ENCODE measurements around the gene LRRC8B. TPM values are rescaled to one million over a fixed set of nuclear protein-coding genes. Genes with fewer than 3 reads are reported as not detected.
"Not testable (repeated sequence)": the region's sequence is repeated elsewhere in the genome, so short reads cannot be mapped to it uniquely, and the experiment has no call there.

LRRC8B gene
- total and polyA plus RNA-seq, 4 experiments from 2014 or later, result 15.0 to 18.1 (median 16.8) TPM

DNA sequence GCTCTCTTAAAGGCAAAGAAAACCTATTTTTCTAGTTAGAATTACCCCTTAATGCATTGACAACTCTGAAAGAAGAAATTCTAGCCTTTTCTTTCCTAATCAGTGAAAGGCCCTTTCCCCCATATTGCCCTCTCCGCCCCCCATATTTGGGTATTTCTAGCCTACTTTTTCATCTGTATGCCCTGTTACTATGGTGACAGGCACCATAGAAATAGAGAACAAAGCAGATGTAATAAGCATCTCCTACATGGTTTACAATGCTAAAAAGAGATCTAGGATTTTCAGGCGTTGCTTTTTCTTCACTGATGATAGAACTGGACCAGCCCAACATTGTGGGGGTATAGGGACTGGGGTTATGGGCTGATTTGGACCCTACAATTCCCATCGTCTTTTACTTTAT is 14.5 kb downstream of the LRRC8B start:
- no peaks in the 10 kb centered on the region for H3K27me3 ChIP-seq (ENCODE audit: insufficient read depth, low read length)
- peak overlapping the region in 1 of 8 donors; percentile 2 for H3K4me3 Mint-ChIP-seq
- intact Hi-C loops (cut with micrococcal nuclease), result no loop called here
- no peak overlapping the region for H3K4me3 ChIP-seq (ENCODE audit: low read length in 2 of 2)
- peaks cover 33 to 63% (median 48%) of the 10 kb centered on the region in 4 donors for H3K4me1 Mint-ChIP-seq
- no peaks in the 10 kb centered on the region for H3K36me3 ChIP-seq (ENCODE audit: insufficient read depth, low read length)
- H3K9me3 ChIP-seq (ENCODE audit: control insufficient read depth in 1 of 2, low read length in 2 of 2), result no peaks in the 10 kb centered on the region
- no peak overlapping the region for H3K27ac Mint-ChIP-seq
- no peaks in the 10 kb centered on the region for H3K27me3 Mint-ChIP-seq
- POLR2A ChIA-PET (ENCODE audit: partially characterized antibody), result no interaction called here
- H3K4me1 ChIP-seq (ENCODE audit: insufficient read depth, low read length), result peaks cover 20% of the 10 kb centered on the region
- no peaks in the 10 kb centered on the region for H3K9me3 Mint-ChIP-seq
- peaks cover 10 to 16% of the 10 kb centered on the region in 2 donors for H3K36me3 Mint-ChIP-seq
- H3K27ac ChIP-seq (ENCODE audit: low read depth, low read length), result no peak overlapping the region
- CTCF ChIA-PET (ENCODE audit: partially characterized antibody), result no interaction called here
- no peak for DNase-seq

DNA sequence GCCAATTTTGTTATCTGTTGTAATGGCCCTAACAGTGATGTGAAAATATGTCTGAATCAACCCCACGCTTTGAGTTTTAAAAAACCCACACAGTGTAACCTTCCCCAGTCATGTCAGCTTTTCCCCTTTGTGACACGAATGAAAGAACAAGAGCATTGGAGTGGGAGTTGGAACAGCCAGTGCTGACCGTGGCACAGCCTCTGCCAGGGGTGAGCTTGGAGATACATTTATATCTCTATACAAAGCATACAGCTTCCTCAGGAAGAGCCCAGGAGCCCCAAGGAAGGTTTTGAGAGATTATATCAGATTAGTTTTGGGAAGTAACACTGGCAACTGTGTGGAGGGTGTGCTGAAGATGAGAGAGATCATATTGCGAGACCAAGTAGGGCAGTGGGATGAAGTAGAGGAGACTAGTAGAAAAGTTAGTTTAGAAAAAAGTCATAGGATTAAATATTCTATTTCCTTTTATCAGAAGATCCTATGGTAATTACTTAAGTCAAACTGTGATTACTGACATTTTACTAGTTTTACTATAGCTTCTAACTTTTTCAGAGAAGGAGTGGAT is 15.9 kb downstream of the LRRC8B start:
- DNase-seq, result no peak
- H3K4me1 Mint-ChIP-seq, result peaks cover 43 to 65% (median 53%) of the 10 kb centered on the region in 4 donors

DNA sequence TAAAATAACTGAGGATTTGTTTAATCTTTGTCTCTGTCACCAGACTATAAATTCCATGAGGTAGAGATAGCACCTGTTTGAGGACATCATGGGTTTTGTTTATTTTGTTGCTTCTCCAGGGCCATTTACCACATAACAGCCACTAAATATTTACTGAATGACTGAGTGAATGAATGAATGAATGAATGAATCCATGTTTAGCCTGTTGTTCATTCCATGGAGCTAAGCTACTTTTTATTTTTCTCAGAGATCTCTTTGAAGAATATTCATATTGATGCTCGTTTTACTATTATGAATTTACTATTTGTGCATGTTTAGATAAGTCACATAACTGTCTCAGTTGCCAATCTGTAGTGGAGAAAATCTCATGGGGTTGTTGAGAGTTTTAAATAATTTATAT is 17.7 kb downstream of the LRRC8B start:
- H3K4me3 ChIP-seq (ENCODE audit: low read length in 2 of 2), result no peak overlapping the region
- Mint-ChIP-seq H3K27ac (no peak overlapping the region), H3K4me1 (peaks cover 46 to 62% (median 52%) of the 10 kb centered on the region in 4 donors), H3K36me3 (peaks cover 4 to 20% of the 10 kb centered on the region in 2 donors), H3K27me3 (no peaks in the 10 kb centered on the region), H3K9me3 (no peaks in the 10 kb centered on the region), H3K4me3 (no peak overlapping the region)
- H3K36me3 ChIP-seq (ENCODE audit: insufficient read depth, low read length), result no peaks in the 10 kb centered on the region
- no peaks in the 10 kb centered on the region for H3K9me3 ChIP-seq (ENCODE audit: control insufficient read depth in 1 of 2, low read length in 2 of 2)
- POLR2A ChIA-PET (ENCODE audit: partially characterized antibody), result no interaction called here
- CTCF ChIA-PET (ENCODE audit: partially characterized antibody), result interaction anchor here (0.6 to 1.0 kb wide), 2 partner anchors 220 to 285 kb away, joined by 3 read pairs; no protein-coding TSS in a partner anchor
- no peak for DNase-seq
- intact Hi-C loops (cut with micrococcal nuclease), result no loop called here
- H3K27me3 ChIP-seq (ENCODE audit: insufficient read depth, low read length), result no peaks in the 10 kb centered on the region
- H3K4me1 ChIP-seq (ENCODE audit: insufficient read depth, low read length), result peaks cover 40% of the 10 kb centered on the region
- no peak overlapping the region for H3K27ac ChIP-seq (ENCODE audit: low read depth, low read length)

More for the DNA sequence above, 15.9 kb downstream of the LRRC8B start:
- H3K27ac Mint-ChIP-seq, result no peak overlapping the region
- H3K9me3 ChIP-seq (ENCODE audit: control insufficient read depth in 1 of 2, low read length in 2 of 2), result no peaks in the 10 kb centered on the region
- ChIA-PET CTCF (ENCODE audit: partially characterized antibody) (no interaction called here), POLR2A (ENCODE audit: partially characterized antibody) (interaction anchor here (0.9 to 1.4 kb wide), 3 partner anchors 11 to 68 kb away, joined by 3 to 5 read pairs (median 3); no protein-coding TSS in a partner anchor)
- no peaks in the 10 kb centered on the region for H3K9me3 Mint-ChIP-seq
- H3K4me3 Mint-ChIP-seq, result no peak overlapping the region
- H3K4me3 ChIP-seq (ENCODE audit: low read length in 2 of 2), result no peak overlapping the region
- no peak overlapping the region for H3K27ac ChIP-seq (ENCODE audit: low read depth, low read length)
- H3K36me3 Mint-ChIP-seq, result peaks cover 8 to 17% of the 10 kb centered on the region in 2 donors
- H3K36me3 ChIP-seq (ENCODE audit: insufficient read depth, low read length), result no peaks in the 10 kb centered on the region
- H3K27me3 ChIP-seq (ENCODE audit: insufficient read depth, low read length), result no peaks in the 10 kb centered on the region
- H3K27me3 Mint-ChIP-seq, result no peaks in the 10 kb centered on the region
- intact Hi-C loops (cut with micrococcal nuclease), result loop anchor here (1.0 kb wide), 1 partner anchor 10 kb away; no protein-coding TSS in a partner anchor
- peaks cover 29% of the 10 kb centered on the region for H3K4me1 ChIP-seq (ENCODE audit: insufficient read depth, low read length)

DNA sequence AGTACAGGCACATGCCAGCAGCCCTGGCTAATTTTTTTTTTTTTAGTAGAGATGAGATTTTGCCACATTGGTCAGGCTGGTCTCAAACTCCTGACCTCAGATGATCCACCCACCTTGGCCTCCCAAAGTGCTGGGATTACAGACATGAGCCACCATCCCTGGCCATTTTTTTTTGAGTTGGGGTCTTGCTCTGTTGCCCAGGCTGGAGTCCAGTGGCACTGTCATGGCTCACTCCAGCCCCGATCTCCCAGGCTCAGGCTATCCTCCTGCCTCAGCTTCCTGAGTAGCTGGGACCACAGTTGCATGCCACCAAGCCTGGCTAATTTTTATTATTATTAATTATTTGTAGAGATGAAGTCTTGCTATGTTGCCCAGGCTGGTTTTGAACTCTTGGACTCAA is 19.0 kb downstream of the LRRC8B start:
- H3K27ac Mint-ChIP-seq; H3K27me3 Mint-ChIP-seq; intact Hi-C loops (cut with micrococcal nuclease); H3K27me3 ChIP-seq (ENCODE audit: insufficient read depth, low read length); H3K9me3 Mint-ChIP-seq; H3K4me3 Mint-ChIP-seq; H3K27ac ChIP-seq (ENCODE audit: low read depth, low read length); H3K36me3 ChIP-seq (ENCODE audit: insufficient read depth, low read length); H3K9me3 ChIP-seq (ENCODE audit: control insufficient read depth in 1 of 2, low read length in 2 of 2); DNase-seq; H3K4me3 ChIP-seq (ENCODE audit: low read length in 2 of 2): not testable (repeated sequence)
- Mint-ChIP-seq H3K4me1 (peaks cover 40 to 54% (median 45%) of the 10 kb centered on the region in 4 donors), H3K36me3 (peaks cover 0 to 14% of the 10 kb centered on the region in 2 donors)
- peaks cover 35% of the 10 kb centered on the region for H3K4me1 ChIP-seq (ENCODE audit: insufficient read depth, low read length)
- POLR2A ChIA-PET (ENCODE audit: partially characterized antibody), result interaction anchor here (0.8 kb wide), 1 partner anchor 15 kb away, joined by 5 read pairs; no protein-coding TSS in a partner anchor
- CTCF ChIA-PET (ENCODE audit: partially characterized antibody), result interaction anchor here (1.6 kb wide), 1 partner anchor 24 kb away, joined by 4 read pairs; no protein-coding TSS in a partner anchor

DNA sequence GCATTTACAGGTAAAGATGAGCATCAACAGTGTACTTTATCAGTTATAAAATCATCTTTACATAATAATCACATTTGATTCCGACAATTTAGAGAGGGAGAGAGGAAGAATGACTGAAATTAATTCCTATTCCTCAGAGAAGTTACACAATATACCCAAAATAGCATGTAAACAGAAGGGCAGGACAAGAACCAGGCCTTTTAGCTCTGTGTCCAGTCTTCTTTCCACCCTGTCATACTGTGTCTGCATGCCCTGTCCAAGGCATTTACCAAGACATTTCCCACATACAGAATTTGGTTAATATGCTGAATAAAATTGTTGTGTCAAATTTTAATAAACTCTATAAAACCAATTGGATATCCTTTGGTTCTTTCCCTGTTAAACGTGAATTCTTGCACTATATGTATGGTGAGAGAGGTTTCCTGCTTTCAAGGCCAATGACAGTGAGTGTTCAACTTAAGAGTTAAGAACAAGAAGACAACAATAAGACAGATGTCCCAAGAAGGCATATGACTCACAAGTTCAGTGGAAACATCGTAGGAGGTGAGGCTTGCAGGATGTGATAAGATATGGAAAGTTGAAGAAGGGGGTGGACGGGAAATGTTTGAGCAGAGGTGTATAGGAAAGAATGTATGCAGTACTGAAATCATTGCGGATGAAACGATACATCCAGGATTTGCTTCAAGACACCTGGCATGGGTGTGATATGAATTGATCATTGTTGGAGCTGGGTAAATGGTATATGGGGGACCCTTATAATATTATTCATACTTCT is 20.8 kb downstream of the LRRC8B start:
- Mint-ChIP-seq H3K36me3 (peaks cover 3 to 16% of the 10 kb centered on the region in 2 donors), H3K27me3 (no peaks in the 10 kb centered on the region), H3K4me3 (peak overlapping the region in 4 of 8 donors; percentile 0 to 23 (median 13)), H3K4me1 (peaks cover 36 to 57% (median 45%) of the 10 kb centered on the region in 4 donors), H3K9me3 (no peaks in the 10 kb centered on the region), H3K27ac (peak overlapping the region in 4 of 7 donors; percentile 7 to 40 (median 28))
- H3K27ac ChIP-seq (ENCODE audit: low read depth, low read length), result no peak overlapping the region
- CTCF ChIA-PET (ENCODE audit: partially characterized antibody), result interaction anchor here (1.3 kb wide), 1 partner anchor 59 kb away, joined by 3 read pairs; no protein-coding TSS in a partner anchor
- intact Hi-C loops (cut with micrococcal nuclease), result loop anchor here (5.0 kb wide), 1 partner anchor 37 kb away; no protein-coding TSS in a partner anchor
- peaks cover 31% of the 10 kb centered on the region for H3K4me1 ChIP-seq (ENCODE audit: insufficient read depth, low read length)
- POLR2A ChIA-PET (ENCODE audit: partially characterized antibody), result no interaction called here
- no peak for DNase-seq
- H3K27me3 ChIP-seq (ENCODE audit: insufficient read depth, low read length), result no peaks in the 10 kb centered on the region
- H3K4me3 ChIP-seq (ENCODE audit: low read length in 2 of 2), result no peak overlapping the region
- no peaks in the 10 kb centered on the region for H3K36me3 ChIP-seq (ENCODE audit: insufficient read depth, low read length)
- no peaks in the 10 kb centered on the region for H3K9me3 ChIP-seq (ENCODE audit: control insufficient read depth in 1 of 2, low read length in 2 of 2)

DNA sequence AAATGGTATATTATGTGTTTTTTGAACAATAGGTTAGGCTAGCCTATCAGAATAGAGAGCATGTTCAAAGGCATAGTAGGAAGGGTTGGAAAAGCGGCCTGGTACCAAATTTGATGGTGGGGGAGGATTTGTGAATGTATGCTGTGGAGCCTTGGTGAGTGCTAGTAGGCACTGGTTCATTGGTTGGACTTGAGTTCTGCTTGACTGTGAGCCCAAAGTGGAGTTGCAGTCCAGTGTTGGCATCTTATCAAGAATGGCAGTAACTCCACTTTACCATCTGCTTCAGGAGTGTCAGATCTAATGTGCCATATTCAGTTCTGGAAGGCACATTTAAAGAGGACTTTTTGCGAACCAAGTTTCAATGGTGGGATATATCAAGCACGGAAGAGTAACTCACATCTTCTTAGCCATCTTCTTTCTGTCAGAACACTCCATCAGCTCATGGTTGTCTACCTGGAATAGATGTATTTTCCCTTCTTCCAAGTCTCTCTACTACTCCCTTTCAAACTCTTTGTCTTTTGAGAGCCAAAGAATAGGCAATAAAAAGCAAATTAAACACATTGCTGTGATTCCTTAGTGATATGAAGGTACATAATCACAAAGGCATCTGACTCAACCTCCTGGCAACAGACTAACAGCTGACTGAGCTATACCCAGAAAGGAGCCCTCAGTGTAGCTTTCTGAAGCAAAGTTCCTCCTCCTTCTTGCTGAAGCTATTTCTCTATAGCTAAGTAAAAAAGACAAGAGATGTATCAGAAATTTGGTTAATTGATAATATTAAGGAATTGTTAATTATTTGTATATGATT is 21.7 kb downstream of the LRRC8B start:
- no peaks in the 10 kb centered on the region for H3K27me3 ChIP-seq (ENCODE audit: insufficient read depth, low read length)
- no peaks in the 10 kb centered on the region for H3K36me3 ChIP-seq (ENCODE audit: insufficient read depth, low read length)
- Mint-ChIP-seq H3K36me3 (peaks cover 9 to 18% of the 10 kb centered on the region in 2 donors), H3K4me3 (peak overlapping the region in 2 of 8 donors; percentile 11 to 14), H3K9me3 (no peaks in the 10 kb centered on the region), H3K27me3 (no peaks in the 10 kb centered on the region), H3K27ac (peak overlapping the region in 2 of 7 donors; percentile 35 to 64), H3K4me1 (peaks cover 37 to 57% (median 46%) of the 10 kb centered on the region in 4 donors)
- ChIA-PET CTCF (ENCODE audit: partially characterized antibody) (interaction anchor here (1.2 to 1.3 kb wide), 2 partner anchors 58 to 217 kb away, joined by 3 to 5 read pairs; no protein-coding TSS in a partner anchor), POLR2A (ENCODE audit: partially characterized antibody) (no interaction called here)
- peaks cover 32% of the 10 kb centered on the region for H3K4me1 ChIP-seq (ENCODE audit: insufficient read depth, low read length)
- no peak overlapping the region for H3K27ac ChIP-seq (ENCODE audit: low read depth, low read length)
- no peaks in the 10 kb centered on the region for H3K9me3 ChIP-seq (ENCODE audit: control insufficient read depth in 1 of 2, low read length in 2 of 2)
- no peak for DNase-seq
- H3K4me3 ChIP-seq (ENCODE audit: low read length in 2 of 2), result no peak overlapping the region
- intact Hi-C loops (cut with micrococcal nuclease), result loop anchor here (5.0 kb wide), 1 partner anchor 36 kb away; no protein-coding TSS in a partner anchor
